ENCODE measurements around the gene RABAC1. TPM values are rescaled to one million over a fixed set of nuclear protein-coding genes. Genes with fewer than 3 reads are reported as not detected.
A peak's percentile ranks its signal among the peaks of the same experiment; 100 is the strongest.
"Not testable (repeated sequence)": the region's sequence is repeated elsewhere in the genome, so short reads cannot be mapped to it uniquely, and the experiment has no call there.

Gene RABAC1
- total RNA-seq, 4 donors from 2014 or later = 75.6 to 235 (median 165) TPM

GRCh38 chr19:41915776-41916414 lies 43.2 kb downstream of the RABAC1 start:
- TF ChIP-seq POLR2AphosphoS5 (IDR thresholded peaks at IDR 0.05) = no peak
- no peak for TF ChIP-seq EP300 (IDR thresholded peaks at IDR 0.05; ENCODE audit: low read depth)
- TF ChIP-seq, protein P1, sequence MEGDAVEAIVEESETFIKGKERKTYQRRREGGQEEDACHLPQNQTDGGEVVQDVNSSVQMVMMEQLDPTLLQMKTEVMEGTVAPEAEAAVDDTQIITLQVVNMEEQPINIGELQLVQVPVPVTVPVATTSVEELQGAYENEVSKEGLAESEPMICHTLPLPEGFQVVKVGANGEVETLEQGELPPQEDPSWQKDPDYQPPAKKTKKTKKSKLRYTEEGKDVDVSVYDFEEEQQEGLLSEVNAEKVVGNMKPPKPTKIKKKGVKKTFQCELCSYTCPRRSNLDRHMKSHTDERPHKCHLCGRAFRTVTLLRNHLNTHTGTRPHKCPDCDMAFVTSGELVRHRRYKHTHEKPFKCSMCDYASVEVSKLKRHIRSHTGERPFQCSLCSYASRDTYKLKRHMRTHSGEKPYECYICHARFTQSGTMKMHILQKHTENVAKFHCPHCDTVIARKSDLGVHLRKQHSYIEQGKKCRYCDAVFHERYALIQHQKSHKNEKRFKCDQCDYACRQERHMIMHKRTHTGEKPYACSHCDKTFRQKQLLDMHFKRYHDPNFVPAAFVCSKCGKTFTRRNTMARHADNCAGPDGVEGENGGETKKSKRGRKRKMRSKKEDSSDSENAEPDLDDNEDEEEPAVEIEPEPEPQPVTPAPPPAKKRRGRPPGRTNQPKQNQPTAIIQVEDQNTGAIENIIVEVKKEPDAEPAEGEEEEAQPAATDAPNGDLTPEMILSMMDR (IDR thresholded peaks at IDR 0.05) = no peak
- no peak for TF ChIP-seq POLR2A (IDR thresholded peaks at IDR 0.05)
- Histone ChIP-seq H3K4me1 (peaks cover 3 to 16% (median 12%) of the 10 kb centered on the region in 4 donors), H3K36me3 (no peaks in the 10 kb centered on the region), H3K27ac (no peak overlapping the region), H3K9me3 (no peaks in the 10 kb centered on the region), H3K4me3 (no peak overlapping the region), H3K27me3 (peaks cover 71% of the 10 kb centered on the region)
- in situ Hi-C loops (cut with MboI; ENCODE audit: low pct_ligation_motif_present in 1 of 4, low pct_unique_long_range_greater_than_20kb in 1 of 4, low sequenced_read_pairs in 3 of 4) = no loop called here
- intact Hi-C loops (cut with DNase I; ENCODE audit: low total_unique reads) = no loop called here
- WGBS, 2 donors (ENCODE audit: low coverage in 1 of 2) = 35% methylated on average over 27 of the region's 27 CpGs; no CpG with 5 or more reads in 1 of the 2 donors
- no peak for DNase-seq

DNA sequence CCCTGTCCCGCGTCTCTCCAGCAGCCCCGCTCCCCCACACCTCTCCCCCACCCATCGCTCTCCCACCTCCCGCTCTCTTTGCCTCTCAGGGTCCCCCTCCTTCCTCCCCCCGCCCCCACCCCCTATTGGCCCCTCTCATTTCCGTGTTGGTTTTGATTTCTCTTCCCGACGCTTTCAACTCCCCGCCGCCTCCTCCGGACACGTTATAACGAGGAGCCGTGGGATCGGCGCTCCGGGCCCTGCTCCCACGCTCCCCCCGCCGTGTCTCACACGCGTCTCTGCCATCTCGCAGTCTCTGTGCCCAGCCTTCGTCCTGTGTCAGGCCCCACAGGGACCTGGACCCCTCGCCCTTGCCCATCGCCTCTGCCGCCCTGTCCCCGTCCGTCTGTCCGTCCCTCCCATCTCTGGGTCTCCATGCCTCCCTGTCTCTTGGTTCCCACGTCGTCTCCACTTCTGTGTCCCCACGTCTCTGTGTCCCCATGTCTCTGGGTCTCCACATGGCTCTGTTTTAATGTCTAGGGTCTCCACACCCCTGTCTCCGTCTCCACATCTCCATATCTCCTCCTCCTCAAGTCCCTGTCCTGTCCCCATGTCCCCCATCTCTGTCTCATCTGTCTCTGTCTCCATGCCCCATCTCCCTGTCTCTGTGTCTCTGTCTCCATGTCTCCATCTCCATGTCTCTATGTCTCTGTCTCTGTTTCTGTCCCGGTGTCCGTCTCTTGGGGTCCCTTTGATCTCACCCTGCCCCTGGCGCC lies 43.9 kb downstream of the RABAC1 start:
- DNase-seq = no peak
- H3K27ac ChIP-seq = no peak overlapping the region
- H3K36me3 ChIP-seq = no peaks in the 10 kb centered on the region
- peak overlapping the region in 1 of 4 donors; percentile 25 for H3K4me3 ChIP-seq
- H3K4me1 ChIP-seq = peaks cover 3 to 16% (median 12%) of the 10 kb centered on the region in 4 donors
- H3K27me3 ChIP-seq = peaks cover 67% of the 10 kb centered on the region
- intact Hi-C loops (cut with DNase I; ENCODE audit: low total_unique reads) (no loop called here), in situ Hi-C loops (cut with MboI; ENCODE audit: low pct_ligation_motif_present in 1 of 4, low pct_unique_long_range_greater_than_20kb in 1 of 4, low sequenced_read_pairs in 3 of 4) (no loop called here)
- 2 to 10% methylated on average over 16 to 31 of the region's 38 CpGs for WGBS, 2 donors (ENCODE audit: low coverage in 1 of 2)
- H3K9me3 ChIP-seq = no peaks in the 10 kb centered on the region
- TF ChIP-seq, protein P1 (IDR thresholded peaks at IDR 0.05) = no peak
- TF ChIP-seq EP300 (IDR thresholded peaks at IDR 0.05; ENCODE audit: low read depth) = no peak

GRCh38 chr19:41914424-41914834 lies 44.7 kb downstream of the RABAC1 start:
- DNase-seq; H3K9me3 ChIP-seq; H3K4me3 ChIP-seq; H3K27ac ChIP-seq; H3K36me3 ChIP-seq; intact Hi-C loops (cut with DNase I; ENCODE audit: low total_unique reads); in situ Hi-C loops (cut with MboI; ENCODE audit: low pct_ligation_motif_present in 1 of 4, low pct_unique_long_range_greater_than_20kb in 1 of 4, low sequenced_read_pairs in 3 of 4): not testable (repeated sequence)
- peaks cover 67% of the 10 kb centered on the region for H3K27me3 ChIP-seq
- WGBS, 2 donors (ENCODE audit: low coverage in 1 of 2) = 0 to 3% methylated on average over 2 of the region's 5 CpGs
- peaks cover 3 to 16% (median 12%) of the 10 kb centered on the region in 4 donors for H3K4me1 ChIP-seq

DNA sequence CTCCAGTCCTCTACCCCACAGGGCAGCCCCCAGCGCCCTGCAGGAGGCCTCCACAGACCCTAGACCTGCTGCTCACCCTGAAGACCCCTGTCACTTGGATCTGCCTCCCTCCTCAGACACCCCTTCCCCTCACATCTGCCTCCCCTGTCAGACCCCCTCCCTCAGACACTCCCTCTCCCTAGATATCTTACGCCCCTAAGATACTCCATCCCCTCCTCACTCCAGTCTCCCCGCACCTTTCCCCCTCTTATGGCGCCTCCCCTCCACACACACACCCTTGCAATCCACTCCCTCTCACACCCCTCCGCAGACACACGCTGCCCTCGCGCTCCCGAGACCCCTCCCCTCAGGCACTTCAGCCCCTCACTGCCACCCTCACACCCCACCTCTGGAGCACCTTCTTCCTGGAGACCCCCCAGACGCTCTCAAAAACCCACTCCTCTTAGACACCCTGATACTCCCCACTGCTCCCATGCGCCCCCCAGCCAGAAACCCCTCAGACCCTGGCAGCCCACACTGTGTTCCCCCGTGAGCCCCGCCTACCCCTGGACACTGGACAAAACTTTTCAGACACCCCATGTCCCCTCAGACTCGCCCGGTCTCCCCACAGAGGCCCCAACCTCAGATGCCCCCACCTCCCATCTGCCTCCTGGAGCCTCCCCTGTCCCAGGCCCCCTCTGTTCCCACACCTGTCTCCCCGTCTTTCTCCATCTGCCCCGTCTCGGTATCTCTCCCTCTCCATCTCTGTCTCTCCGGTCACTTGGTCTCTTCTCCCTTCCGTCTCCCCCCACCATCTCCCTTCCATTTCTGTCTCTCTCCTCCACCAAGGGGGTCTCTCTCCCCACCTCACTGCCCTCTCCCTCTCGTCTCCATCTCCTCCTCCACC lies 45.3 kb downstream of the RABAC1 start:
- TF ChIP-seq POLR2A (IDR thresholded peaks at IDR 0.05) (no peak), EP300 (IDR thresholded peaks at IDR 0.05; ENCODE audit: low read depth) (no peak), POLR2AphosphoS5 (IDR thresholded peaks at IDR 0.05) (no peak)
- TF ChIP-seq, protein P1 (IDR thresholded peaks at IDR 0.05) = no peak
- H3K4me3 ChIP-seq = no peak overlapping the region
- 9 to 13% methylated on average over 12 to 21 of the region's 21 CpGs for WGBS, 2 donors (ENCODE audit: low coverage in 1 of 2)
- no peaks in the 10 kb centered on the region for H3K9me3 ChIP-seq
- in situ Hi-C loops (cut with MboI; ENCODE audit: low pct_ligation_motif_present in 1 of 4, low pct_unique_long_range_greater_than_20kb in 1 of 4, low sequenced_read_pairs in 3 of 4) = no loop called here
- H3K27me3 ChIP-seq = peaks cover 67% of the 10 kb centered on the region
- no peaks in the 10 kb centered on the region for H3K36me3 ChIP-seq
- no peak for DNase-seq
- H3K4me1 ChIP-seq = peaks cover 3 to 16% (median 12%) of the 10 kb centered on the region in 4 donors
- intact Hi-C loops (cut with DNase I; ENCODE audit: low total_unique reads) = no loop called here
- no peak overlapping the region for H3K27ac ChIP-seq

All from transverse colon (tissue), 4 donors.